Body of pancreas (tissue), 4 donors: ENCODE data around the gene GYS1. TPM values are rescaled to one million over a fixed set of nuclear protein-coding genes. Genes with fewer than 3 reads are reported as not detected.

Source experiments
- ATAC-seq: fragments of 150-250 bp; one replicate; pipeline ENCODE4 v1.9.1; 2016
- DNase-seq, 4 donors: peaks; one replicate each; pipeline ENCODE4 v3.0.0-alpha.2; 2019
- H3K27ac ChIP-seq, 4 donors: fragments of 200-600 bp; sonication (generic); 1 replicate in 3 of 4; 2 replicates in 1 of 4; pipeline versions ENCODE4 v1.5.1 to v1.6.1; 2016 to 2019; ENCODE audit warnings: mild to moderate bottlenecking in 1 of 4, mixed read lengths in 1 of 4, moderate library complexity in 1 of 4
- H3K27me3 ChIP-seq, 2 donors: fragments of 200-600 bp; sonication (generic); one replicate each; pipeline ENCODE4 v1.6.0; 2016; ENCODE audit warnings: mild to moderate bottlenecking in 1 of 2
- H3K36me3 ChIP-seq, 2 donors: fragments of 200-600 bp; sonication (generic); replicated peaks in 1 of 2; 2 replicates each; pipeline ENCODE4 v1.5.1; 2016; ENCODE audit warnings: low read depth in 2 of 2; ENCODE audit not compliant: insufficient read depth in 1 of 2
- H3K4me1 ChIP-seq: fragments of 200-600 bp; sonication (generic); one replicate; pipeline ENCODE4 v1.6.0; 2016
- H3K4me3 ChIP-seq, 2 donors: fragments of 200-600 bp; sonication (generic); 1 replicate in 1 of 2; 2 replicates in 1 of 2; pipeline ENCODE4 v1.5.1; 2016 to 2019
- H3K9me3 ChIP-seq, 3 donors: fragments of 200-600 bp; sonication (generic); 1 replicate in 2 of 3; 2 replicates in 1 of 3; pipeline ENCODE4 v1.5.1; 2016
- CTCF ChIP-seq, 7 experiments: fragments of 450-650 bp in 4 of 7; fragments of 200-600 bp in 3 of 7; sonication (generic) in 3 of 7; IDR thresholded peaks; one replicate each; pipeline ENCODE4 v1.5.1; 2016 to 2019; ENCODE audit warnings: antibody characterized with exemption in 7 of 7
- POLR2A ChIP-seq, 3 donors: fragments of 450-650 bp; IDR thresholded peaks; one replicate each; pipeline ENCODE4 v1.6.1; 2016; ENCODE audit warnings: antibody characterized with exemption in 3 of 3, mild to moderate bottlenecking in 2 of 3
- WGBS, 2 donors: methylation state at CpG; one replicate each; pipeline ENCODE4 v1.1.5; 2017; 5-methylcytosine and 5-hydroxymethylcytosine counted together
- intact Hi-C: fragments of 100-400 bp; cut with DNase I; formaldehyde crosslinking; loops from one replicate; pipeline ENCODE4 v1.15.1; 2023
- total RNA-seq, 2 donors: library from RNA; depleted of rRNA; stranded (reverse); fragments of >200 nt; gene quantifications; one replicate each; pipeline ENCODE4 v1.1.0, GENCODE V29; 2016

GYS1 gene
- total RNA-seq, 2 donors from 2014 or later = 7.5 to 17.8 TPM

- intact Hi-C loops = no loop called here
- ATAC-seq = no peak
- TF ChIP-seq CTCF (IDR thresholded peaks at IDR 0.05) (no peak), POLR2A (IDR thresholded peaks at IDR 0.05) (no peak)
Measured at GRCh38 chr19:48959341-48960239, 33.5 kb downstream of the GYS1 start.

DNA sequence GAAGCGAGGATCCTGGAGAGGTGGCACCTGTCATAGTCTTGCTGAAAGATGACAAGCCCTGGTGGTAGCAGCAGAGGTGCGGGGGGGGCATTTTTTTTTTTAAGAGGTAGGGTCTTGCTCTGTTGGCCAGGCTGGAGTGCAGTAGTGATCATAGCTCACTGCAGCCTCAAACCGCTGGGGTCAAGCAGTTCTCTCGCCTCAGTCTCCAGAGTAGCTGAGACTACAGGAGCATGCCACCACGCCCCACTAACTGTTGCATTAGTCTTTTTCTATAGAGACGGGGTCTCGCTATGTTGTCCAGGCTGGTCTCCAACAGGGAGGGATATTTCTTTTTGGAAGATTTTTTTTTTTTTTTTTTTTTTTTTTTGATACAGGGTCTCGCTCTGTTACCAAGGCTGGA is 35.1 kb downstream of the GYS1 start:
- H3K27me3 ChIP-seq = no peaks in the 10 kb centered on the region
- no peaks in the 10 kb centered on the region for H3K9me3 ChIP-seq
- WGBS, 2 donors = 92 to 95% methylated on average over 7 to 8 of the region's 8 CpGs
- H3K36me3 ChIP-seq = no peaks in the 10 kb centered on the region
- no peak overlapping the region for H3K4me3 ChIP-seq
- peaks cover 27% of the 10 kb centered on the region for H3K4me1 ChIP-seq
- DNase-seq (no peak), ATAC-seq (no peak)
- H3K27ac ChIP-seq = no peak overlapping the region
- TF ChIP-seq CTCF (IDR thresholded peaks at IDR 0.05) (no peak), POLR2A (IDR thresholded peaks at IDR 0.05) (no peak)
- intact Hi-C loops = no loop called here

More at GRCh38 chr19:48959341-48960239, 33.5 kb downstream of the GYS1 start:
- Histone ChIP-seq H3K36me3 (no peaks in the 10 kb centered on the region), H3K27ac (no peak overlapping the region), H3K27me3 (no peaks in the 10 kb centered on the region), H3K4me1 (peaks cover 38% of the 10 kb centered on the region), H3K9me3 (no peaks in the 10 kb centered on the region), H3K4me3 (no peak overlapping the region)
- no peak for DNase-seq
- 87 to 90% methylated on average over 16 of the region's 16 CpGs for WGBS, 2 donors

- WGBS, 2 donors = 58 to 75% methylated on average over 12 to 16 of the region's 16 CpGs
- H3K36me3 ChIP-seq = no peaks in the 10 kb centered on the region
- H3K4me3 ChIP-seq = peak overlapping the region; percentile 18 to 55
- intact Hi-C loops = no loop called here
- DNase-seq (no peak), ATAC-seq (no peak)
- H3K9me3 ChIP-seq = no peaks in the 10 kb centered on the region
- peak overlapping the region in 3 of 4 donors; percentile 41 to 74 (median 68) for H3K27ac ChIP-seq
- H3K4me1 ChIP-seq = peaks cover 18% of the 10 kb centered on the region
- no peak for TF ChIP-seq CTCF (IDR thresholded peaks at IDR 0.05)
- TF ChIP-seq POLR2A (IDR thresholded peaks at IDR 0.05) = no peak
- H3K27me3 ChIP-seq = no peaks in the 10 kb centered on the region
Measured at GRCh38 chr19:48955308-48955958, 37.7 kb downstream of the GYS1 start.

- Histone ChIP-seq H3K36me3 (no peaks in the 10 kb centered on the region), H3K27me3 (no peaks in the 10 kb centered on the region), H3K4me3 (peak within 1 kb of the TSS; percentile 18 to 55), H3K27ac (peak within 1 kb of the TSS in 3 of 4 donors; percentile 41 to 74 (median 68)), H3K9me3 (no peaks in the 10 kb centered on the region), H3K4me1 (peaks cover 18% of the 10 kb centered on the region)
- ATAC-seq (peak; percentile 94), DNase-seq (peak; percentile 97 to 98 (median 98))
- TF ChIP-seq CTCF (IDR thresholded peaks at IDR 0.05) (peak in 1 of 7 experiments; percentile 45), POLR2A (IDR thresholded peaks at IDR 0.05) (peak in 2 of 3 donors; percentile 48 to 55)
- intact Hi-C loops = no loop called here
- WGBS, 2 donors = 0% methylated on average over 1 to 71 of the region's 71 CpGs
Measured at GRCh38 chr19:48954595-48955307, 38.4 kb downstream of the GYS1 start, which contains the start of gene BAX. Gene BAX (plus strand): TSS chr19:48954875. CDS start chr19:48954929, 54 bp downstream.
